SK-N-MC (cell line): ENCODE measurements around the gene CBL.
"Not testable (repeated sequence)": the region's sequence is repeated elsewhere in the genome, so short reads cannot be mapped to it uniquely, and the experiment has no call there.

Experiments
- EZH2 ChIP-seq: fragments of 200-600 bp; sonication (generic); IDR thresholded peaks from one replicate; pipeline ENCODE4 v1.6.1; 2017; ENCODE audit warnings: antibody characterized with exemption
- POLR2AphosphoS5 ChIP-seq: IDR thresholded peaks from 2 replicates; pipeline ENCODE4 v1.6.1; 2012; ENCODE audit warnings: mild to moderate bottlenecking, low read depth, low read length, borderline replicate concordance

DNA sequence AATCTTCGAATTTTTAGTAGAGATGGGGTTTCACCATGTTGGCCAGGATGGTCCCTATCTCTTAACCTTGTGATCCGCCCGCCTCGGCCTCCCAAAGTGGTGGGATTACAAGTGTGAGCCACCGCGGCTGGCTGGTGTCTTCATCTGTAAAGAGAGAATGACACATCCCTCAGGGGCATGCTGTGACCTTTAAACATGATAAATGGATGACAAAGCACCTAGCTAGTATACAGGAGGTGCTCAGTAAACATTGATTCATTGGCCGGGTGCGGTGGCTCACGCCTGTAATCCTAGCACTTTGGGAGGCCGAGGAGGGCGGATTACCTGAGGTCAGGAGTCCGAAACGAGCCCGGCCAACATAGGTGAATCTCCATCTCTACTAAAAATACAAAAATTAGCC, 14.9 kb upstream of the CBL start:
- not testable (repeated sequence) for TF ChIP-seq POLR2AphosphoS5, EZH2
